ENCODE data around the gene SLC9A5.

GRCh38 chr16:67311607-67312488, 63.1 kb downstream of the SLC9A5 start:
- TF ChIP-seq EP300 (IDR thresholded peaks at IDR 0.05; ENCODE audit: borderline replicate concordance) (peak; percentile 23; the same call in 1 of the 2 replicates), CEBPB (IDR thresholded peaks at IDR 0.05) (no peak), YY1 (IDR thresholded peaks at IDR 0.05; ENCODE audit: low read depth) (no peak), MAX (IDR thresholded peaks at IDR 0.05) (no peak), NFIC (IDR thresholded peaks at IDR 0.05) (peak; percentile 23; the same call in 1 of the 2 replicates), EGR1 (IDR thresholded peaks at IDR 0.05) (no peak), REST (IDR thresholded peaks at IDR 0.05; ENCODE audit: low read depth) (no peak), FOXM1 (IDR thresholded peaks at IDR 0.05; ENCODE audit: borderline replicate concordance, low read depth) (no peak), RAD21 (IDR thresholded peaks at IDR 0.05; ENCODE audit: low read depth) (no peak)
